Activated naive CD4-positive, alpha-beta T cell treated with anti-CD3 and anti-CD28 coated beads, Interleukin-2, amount 50 U/mL, for 24 hours (primary cell): Measurements from ENCODE around the gene CTSC.

Experiments used
- H3K27ac Mint-ChIP-seq: one replicate; pipeline ENCODE4 v1.8.0; 2021; ENCODE audit warnings: mild to moderate bottlenecking, mixed read lengths
- H3K27me3 Mint-ChIP-seq: one replicate; pipeline ENCODE4 v1.8.0; 2021; ENCODE audit warnings: mixed read lengths
- H3K36me3 Mint-ChIP-seq: one replicate; pipeline ENCODE4 v1.8.0; 2021; ENCODE audit warnings: mixed read lengths
- H3K4me1 Mint-ChIP-seq: one replicate; pipeline ENCODE4 v1.8.0; 2021; ENCODE audit warnings: mixed read lengths
- H3K4me3 Mint-ChIP-seq: one replicate; pipeline ENCODE4 v1.8.0; 2021; ENCODE audit warnings: mild to moderate bottlenecking, mixed read lengths
- H3K9me3 Mint-ChIP-seq: one replicate; pipeline ENCODE4 v1.8.0; 2021; ENCODE audit warnings: mixed read lengths

CTSC gene

GRCh38 chr11:88312628-88313027 is 24.9 kb downstream of the CTSC start:
- H3K4me1 Mint-ChIP-seq, result peaks cover 24% of the 10 kb centered on the region
- H3K9me3 Mint-ChIP-seq, result no peaks in the 10 kb centered on the region
- H3K27ac Mint-ChIP-seq, result no peak overlapping the region
- H3K27me3 Mint-ChIP-seq, result no peaks in the 10 kb centered on the region
- H3K36me3 Mint-ChIP-seq, result peaks cover 36% of the 10 kb centered on the region
- no peak overlapping the region for H3K4me3 Mint-ChIP-seq

- H3K27me3 Mint-ChIP-seq, result no peaks in the 10 kb centered on the region
These were observed 27.3 kb downstream of the CTSC start for GRCh38 chr11:88310246-88310645.

DNA sequence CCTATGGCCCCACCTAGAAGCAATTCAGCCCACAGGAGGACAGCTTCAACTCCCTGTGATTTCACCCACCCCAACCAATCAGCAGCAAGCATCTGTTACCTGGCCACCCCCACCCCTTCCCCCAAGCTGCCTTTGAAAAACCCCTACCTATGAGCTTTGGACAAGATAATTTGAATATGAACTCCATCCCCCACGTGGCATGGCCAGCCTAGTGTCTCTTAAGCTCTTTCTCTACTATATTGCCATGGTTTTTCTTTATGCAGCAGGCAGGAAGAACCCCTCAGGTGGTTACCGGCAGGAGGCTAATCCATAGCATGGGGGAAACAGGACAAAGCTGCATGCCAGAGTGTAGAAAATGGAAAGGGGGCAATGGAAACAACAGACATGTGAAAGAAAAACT is 29.0 kb downstream of the CTSC start:
- Mint-ChIP-seq H3K4me1 (peaks cover 20% of the 10 kb centered on the region), H3K36me3 (peaks cover 46% of the 10 kb centered on the region), H3K9me3 (no peaks in the 10 kb centered on the region), H3K27ac (no peak overlapping the region), H3K4me3 (no peak overlapping the region), H3K27me3 (no peaks in the 10 kb centered on the region)

More at GRCh38 chr11:88310246-88310645, 27.3 kb downstream of the CTSC start:
- H3K4me3 Mint-ChIP-seq, result no peak overlapping the region
- H3K36me3 Mint-ChIP-seq, result peaks cover 48% of the 10 kb centered on the region
- no peaks in the 10 kb centered on the region for H3K9me3 Mint-ChIP-seq
- H3K4me1 Mint-ChIP-seq, result peaks cover 28% of the 10 kb centered on the region
- no peak overlapping the region for H3K27ac Mint-ChIP-seq

- Mint-ChIP-seq H3K4me1 (peaks cover 22% of the 10 kb centered on the region), H3K9me3 (no peaks in the 10 kb centered on the region), H3K27me3 (no peaks in the 10 kb centered on the region), H3K36me3 (peaks cover 45% of the 10 kb centered on the region), H3K4me3 (no peak overlapping the region), H3K27ac (no peak overlapping the region)
These were observed 29.6 kb downstream of the CTSC start for GRCh38 chr11:88307749-88308425.

DNA sequence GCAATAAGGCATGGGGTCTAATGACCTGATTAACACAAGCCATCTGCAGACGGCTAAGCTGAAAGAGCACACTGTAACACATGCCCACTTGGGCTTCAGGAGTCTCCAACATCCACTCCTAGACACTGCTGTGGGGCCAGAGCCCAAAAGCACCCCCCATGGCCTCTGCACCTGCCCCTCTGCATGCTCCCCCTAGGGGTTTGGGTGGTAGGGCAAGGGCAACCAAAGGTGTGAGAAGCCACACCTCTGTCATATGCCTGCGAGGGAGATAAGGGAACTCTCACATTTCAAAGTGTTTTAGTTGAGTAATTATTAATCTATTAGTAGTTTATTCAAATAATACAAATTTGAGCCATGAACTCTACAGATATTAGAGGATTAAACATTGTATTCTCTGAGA is 30.8 kb downstream of the CTSC start:
- peaks cover 30% of the 10 kb centered on the region for H3K4me1 Mint-ChIP-seq

GRCh38 chr11:88305430-88305829 is 32.1 kb downstream of the CTSC start:
- H3K9me3 Mint-ChIP-seq, result no peaks in the 10 kb centered on the region
- H3K27me3 Mint-ChIP-seq, result no peaks in the 10 kb centered on the region
- H3K27ac Mint-ChIP-seq, result no peak overlapping the region
- peaks cover 52% of the 10 kb centered on the region for H3K36me3 Mint-ChIP-seq
- peaks cover 34% of the 10 kb centered on the region for H3K4me1 Mint-ChIP-seq
- no peak overlapping the region for H3K4me3 Mint-ChIP-seq

More for the DNA sequence above, 30.8 kb downstream of the CTSC start:
- Mint-ChIP-seq H3K9me3 (no peaks in the 10 kb centered on the region), H3K4me3 (no peak overlapping the region), H3K27me3 (no peaks in the 10 kb centered on the region), H3K27ac (no peak overlapping the region), H3K36me3 (peaks cover 53% of the 10 kb centered on the region)

DNA sequence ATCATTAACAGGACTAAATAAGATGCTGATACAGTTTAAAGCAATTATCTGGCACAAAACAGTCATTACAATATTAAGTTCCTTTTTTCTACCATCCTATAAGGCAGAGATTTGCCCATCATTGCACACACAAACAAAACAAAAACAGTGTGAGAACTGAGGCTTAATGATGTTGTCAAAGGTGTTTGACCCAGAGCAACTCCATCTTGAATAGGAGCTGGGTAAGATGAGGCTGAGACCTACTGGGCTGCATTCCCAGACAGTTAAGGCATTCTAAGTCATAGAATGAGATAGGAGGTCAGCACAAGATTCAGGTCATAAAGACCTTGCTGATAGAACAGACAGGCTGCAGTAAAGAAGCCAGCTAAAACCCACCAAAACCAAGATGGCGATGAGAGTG is 33.2 kb downstream of the CTSC start:
- H3K4me1 Mint-ChIP-seq, result peaks cover 34% of the 10 kb centered on the region
- no peak overlapping the region for H3K27ac Mint-ChIP-seq
- H3K27me3 Mint-ChIP-seq, result no peaks in the 10 kb centered on the region
- peaks cover 49% of the 10 kb centered on the region for H3K36me3 Mint-ChIP-seq
- no peaks in the 10 kb centered on the region for H3K9me3 Mint-ChIP-seq
- no peak overlapping the region for H3K4me3 Mint-ChIP-seq

- Mint-ChIP-seq H3K4me3 (no peak overlapping the region), H3K36me3 (peaks cover 41% of the 10 kb centered on the region), H3K27ac (no peak overlapping the region), H3K9me3 (no peaks in the 10 kb centered on the region), H3K27me3 (no peaks in the 10 kb centered on the region), H3K4me1 (peaks cover 43% of the 10 kb centered on the region)
These were observed 34.5 kb downstream of the CTSC start for GRCh38 chr11:88303037-88303436.

DNA sequence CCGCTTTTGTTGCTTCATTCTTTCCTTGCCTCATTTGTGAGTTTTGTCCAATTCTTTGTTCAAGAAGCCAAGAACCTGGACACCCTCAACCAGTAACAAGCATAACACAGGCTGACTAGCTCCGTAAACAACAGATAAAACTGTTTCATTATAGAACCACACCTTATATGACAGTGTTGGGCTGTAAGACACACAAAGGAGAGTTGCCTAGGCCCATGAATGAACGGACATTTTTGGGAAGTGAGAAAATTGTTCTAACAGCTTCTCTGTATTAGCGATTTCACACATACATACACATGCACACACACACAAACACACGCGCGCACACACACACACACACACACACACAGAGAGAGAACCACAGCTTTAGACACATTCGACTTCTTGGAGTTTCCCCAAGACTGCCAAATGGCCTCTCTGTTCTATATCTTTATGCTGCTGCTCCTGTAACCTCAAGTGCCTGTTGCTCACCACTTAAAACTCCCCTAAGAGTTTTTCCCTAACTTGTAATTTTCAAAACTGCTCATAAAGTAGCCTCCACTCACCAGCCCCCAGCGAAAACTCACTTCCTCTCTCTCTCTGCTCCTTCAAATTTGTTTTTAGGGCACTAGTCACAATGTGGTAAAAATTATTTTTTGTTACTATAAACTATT is 35.9 kb downstream of the CTSC start:
- Mint-ChIP-seq H3K27me3 (no peaks in the 10 kb centered on the region), H3K4me3 (no peak overlapping the region), H3K36me3 (peaks cover 35% of the 10 kb centered on the region), H3K27ac (no peak overlapping the region), H3K4me1 (peaks cover 40% of the 10 kb centered on the region), H3K9me3 (no peaks in the 10 kb centered on the region)

DNA sequence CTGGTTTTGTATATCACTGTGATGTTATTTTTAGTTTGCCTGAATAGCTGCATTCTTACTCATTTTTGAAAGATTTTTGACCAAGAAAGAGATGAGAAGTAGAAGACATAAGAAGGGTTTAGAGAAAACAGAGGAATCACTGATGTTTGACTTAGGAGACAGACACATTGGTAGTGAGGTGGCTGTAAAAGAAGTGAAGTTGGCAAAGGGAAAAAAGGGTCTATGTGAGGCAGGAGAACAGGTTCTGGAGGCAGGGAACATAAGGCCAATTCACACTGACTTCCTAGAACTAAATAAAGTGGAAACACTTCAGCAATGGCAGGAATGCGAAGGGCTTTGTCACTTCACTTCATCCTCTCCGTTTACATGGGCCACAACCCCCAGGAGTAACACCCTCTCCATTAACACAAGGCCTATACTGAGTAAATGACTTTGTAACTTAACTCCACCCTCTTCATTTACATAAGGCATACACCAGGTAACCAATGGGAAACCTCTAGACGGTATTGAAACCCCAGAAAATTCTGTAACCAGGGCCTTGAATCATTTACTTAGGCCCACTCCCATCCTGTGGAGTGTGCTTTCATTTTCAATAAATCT is 36.5 kb downstream of the CTSC start:
- Mint-ChIP-seq H3K27ac (peak overlapping the region; percentile 7), H3K4me1 (peaks cover 38% of the 10 kb centered on the region)

GRCh38 chr11:88297863-88298262 is 39.7 kb downstream of the CTSC start:
- Mint-ChIP-seq H3K36me3 (peaks cover 32% of the 10 kb centered on the region), H3K4me1 (peaks cover 24% of the 10 kb centered on the region), H3K9me3 (no peaks in the 10 kb centered on the region), H3K27ac (no peak overlapping the region), H3K27me3 (no peaks in the 10 kb centered on the region), H3K4me3 (no peak overlapping the region)

More for the DNA sequence above, 36.5 kb downstream of the CTSC start:
- Mint-ChIP-seq H3K36me3 (peaks cover 31% of the 10 kb centered on the region), H3K9me3 (no peaks in the 10 kb centered on the region), H3K27me3 (no peaks in the 10 kb centered on the region), H3K4me3 (no peak overlapping the region)

DNA sequence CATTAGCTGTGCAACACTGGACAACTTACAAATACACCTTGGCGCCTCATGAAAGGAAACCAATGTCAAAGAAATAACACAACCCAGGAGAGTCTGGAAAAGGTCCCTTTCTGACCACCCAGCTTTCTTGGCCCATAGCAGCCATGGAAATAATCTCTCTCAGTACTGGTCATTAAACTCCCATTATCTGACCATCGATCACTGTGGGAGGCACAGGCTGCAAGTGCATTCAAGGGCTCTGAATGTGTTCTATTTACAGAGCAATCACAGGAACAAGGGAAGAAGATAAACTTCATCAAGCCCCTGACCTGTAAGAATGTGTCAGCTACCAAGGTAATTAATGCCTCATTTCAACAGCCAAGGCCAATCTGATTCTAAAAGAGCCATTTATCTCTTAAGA is 40.1 kb downstream of the CTSC start:
- H3K27me3 Mint-ChIP-seq, result no peaks in the 10 kb centered on the region
- no peak overlapping the region for H3K27ac Mint-ChIP-seq
- no peaks in the 10 kb centered on the region for H3K9me3 Mint-ChIP-seq
- H3K4me1 Mint-ChIP-seq, result peaks cover 21% of the 10 kb centered on the region
- peaks cover 29% of the 10 kb centered on the region for H3K36me3 Mint-ChIP-seq
- H3K4me3 Mint-ChIP-seq, result no peak overlapping the region

DNA sequence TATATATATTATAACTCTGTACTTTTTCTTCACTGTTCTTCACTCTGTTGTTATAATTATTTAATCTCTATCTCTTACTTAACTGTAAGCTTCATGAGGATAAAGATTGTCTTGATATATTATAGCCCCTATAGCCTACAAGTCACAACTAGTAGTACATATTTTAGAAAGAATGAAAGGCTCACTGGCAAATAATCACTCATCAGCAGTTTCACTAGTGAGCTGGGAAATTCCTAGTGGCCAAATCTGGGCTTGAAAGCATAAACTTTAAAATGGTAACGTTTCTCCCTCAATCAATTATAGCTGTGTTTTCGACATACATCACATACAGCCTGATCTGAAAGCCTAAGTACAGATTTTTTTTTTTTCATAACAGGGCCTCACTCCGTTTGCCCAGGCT is 42.5 kb downstream of the CTSC start:
- Mint-ChIP-seq H3K27ac (no peak overlapping the region), H3K4me1 (peaks cover 10% of the 10 kb centered on the region), H3K4me3 (no peak overlapping the region), H3K27me3 (no peaks in the 10 kb centered on the region), H3K36me3 (peaks cover 25% of the 10 kb centered on the region), H3K9me3 (no peaks in the 10 kb centered on the region)

- peaks cover 5% of the 10 kb centered on the region for H3K4me1 Mint-ChIP-seq
- H3K4me3 Mint-ChIP-seq, result no peak overlapping the region
- H3K27ac Mint-ChIP-seq, result no peak overlapping the region
- H3K36me3 Mint-ChIP-seq, result peaks cover 26% of the 10 kb centered on the region
- no peaks in the 10 kb centered on the region for H3K27me3 Mint-ChIP-seq
- H3K9me3 Mint-ChIP-seq, result no peaks in the 10 kb centered on the region
These were observed 43.6 kb downstream of the CTSC start for GRCh38 chr11:88293931-88294330.

GRCh38 chr11:88292171-88292843 is 45.2 kb downstream of the CTSC start:
- no peaks in the 10 kb centered on the region for H3K4me1 Mint-ChIP-seq
- peaks cover 6% of the 10 kb centered on the region for H3K9me3 Mint-ChIP-seq
- H3K36me3 Mint-ChIP-seq, result peaks cover 38% of the 10 kb centered on the region
- no peak overlapping the region for H3K27ac Mint-ChIP-seq
- H3K27me3 Mint-ChIP-seq, result no peaks in the 10 kb centered on the region
- H3K4me3 Mint-ChIP-seq, result no peak overlapping the region

DNA sequence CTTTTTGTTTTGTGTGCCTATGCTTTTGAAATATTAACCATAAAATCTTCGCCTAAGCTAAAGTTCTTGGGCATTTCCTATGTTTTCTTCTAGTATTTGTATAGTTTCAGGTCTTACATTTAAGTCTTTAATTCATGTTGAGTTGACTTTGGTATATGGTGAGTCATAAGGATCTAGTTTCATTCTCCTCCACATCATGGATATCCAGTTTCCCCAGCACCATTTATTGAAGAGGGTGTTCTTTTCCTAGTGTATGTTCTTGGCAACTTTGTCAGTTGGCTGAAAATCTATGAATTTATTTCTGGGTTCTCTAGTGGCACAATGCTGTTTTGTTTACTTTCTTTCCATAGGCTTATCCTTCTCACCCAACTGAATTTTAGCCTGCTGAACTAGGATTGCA is 49.0 kb downstream of the CTSC start:
- Mint-ChIP-seq H3K36me3 (peaks cover 27% of the 10 kb centered on the region), H3K9me3 (peaks cover 6% of the 10 kb centered on the region), H3K4me3 (no peak overlapping the region), H3K27me3 (no peaks in the 10 kb centered on the region), H3K27ac (no peak overlapping the region), H3K4me1 (no peaks in the 10 kb centered on the region)
